Measurements from ENCODE around the gene RALGPS1.

The RALGPS1 gene

GRCh38 chr9:127186806-127187205 is 272.2 kb downstream of the RALGPS1 start:
- no peak for TF ChIP-seq CTCF (IDR thresholded peaks at IDR 0.05; ENCODE audit: low read depth, low read length, missing control alignments)
- H3K4me3 ChIP-seq (replicated peaks; ENCODE audit: low read depth, low read length) = 0 out of 2 replicates have a peak overlapping the region, but pooled peaks have one; percentile 6
- DNase-seq (ENCODE audit: extremely low read depth, low read depth) = no peak

- peak; percentile 96 for DNase-seq (ENCODE audit: extremely low read depth, low read depth)
- H3K4me3 ChIP-seq (replicated peaks; ENCODE audit: low read depth, low read length) = no peak overlapping the region
- no peak for TF ChIP-seq CTCF (IDR thresholded peaks at IDR 0.05; ENCODE audit: low read depth, low read length, missing control alignments)
These were observed 272.8 kb downstream of the RALGPS1 start for GRCh38 chr9:127187231-127187956.

GRCh38 chr9:127188396-127188795 is 273.8 kb downstream of the RALGPS1 start:
- no peak for TF ChIP-seq CTCF (IDR thresholded peaks at IDR 0.05; ENCODE audit: low read depth, low read length, missing control alignments)
- DNase-seq (ENCODE audit: extremely low read depth, low read depth) = no peak
- H3K4me3 ChIP-seq (replicated peaks; ENCODE audit: low read depth, low read length) = no peak overlapping the region

GRCh38 chr9:127189628-127190027 is 275.0 kb downstream of the RALGPS1 start:
- H3K4me3 ChIP-seq (replicated peaks; ENCODE audit: low read depth, low read length) = no peak overlapping the region
- DNase-seq (ENCODE audit: extremely low read depth, low read depth) = no peak
- no peak for TF ChIP-seq CTCF (IDR thresholded peaks at IDR 0.05; ENCODE audit: low read depth, low read length, missing control alignments)

GRCh38 chr9:127192744-127193143 is 278.2 kb downstream of the RALGPS1 start:
- DNase-seq (ENCODE audit: extremely low read depth, low read depth) = no peak
- no peak overlapping the region for H3K4me3 ChIP-seq (replicated peaks; ENCODE audit: low read depth, low read length)
- TF ChIP-seq CTCF (IDR thresholded peaks at IDR 0.05; ENCODE audit: low read depth, low read length, missing control alignments) = no peak

GRCh38 chr9:127193483-127193882 is 278.9 kb downstream of the RALGPS1 start:
- H3K4me3 ChIP-seq (replicated peaks; ENCODE audit: low read depth, low read length) = no peak overlapping the region
- TF ChIP-seq CTCF (IDR thresholded peaks at IDR 0.05; ENCODE audit: low read depth, low read length, missing control alignments) = no peak
- DNase-seq (ENCODE audit: extremely low read depth, low read depth) = no peak
